GM23338 (cell line): ENCODE measurements around the gene BICRA. TPM values are rescaled to one million over a fixed set of nuclear protein-coding genes. Genes with fewer than 3 reads are reported as not detected.

Experiments used
- ATAC-seq: fragments of 200-7000 bp; cut with Tn5 transposase; 3 replicates; pipeline ENCODE4 v1.9.1; 2020
- DNase-seq: peaks from one replicate; pipeline ENCODE4 v3.0.0-alpha.2; 2015; ENCODE audit warnings: low spot score
- H2AFZ ChIP-seq: fragments of 200-600 bp; sonication (generic); 2 replicates; pipeline ENCODE4 v1.8.0; 2016; ENCODE audit warnings: antibody characterized with exemption, mild to moderate bottlenecking, moderate library complexity
- H3F3A ChIP-seq: fragments of 200-600 bp; sonication (generic); replicated peaks from 2 replicates; pipeline ENCODE4 v1.8.0; 2017; ENCODE audit warnings: antibody characterized with exemption, mixed run types, low read depth
- H3K27ac ChIP-seq: fragments of 200-600 bp; sonication (generic); 2 replicates; pipeline ENCODE4 v1.6.1; 2016; ENCODE audit warnings: low read depth
- H3K27me3 ChIP-seq: fragments of 200-600 bp; sonication (generic); 2 replicates; pipeline ENCODE4 v1.8.0; 2016; ENCODE audit warnings: mild to moderate bottlenecking, mixed run types, moderate library complexity; ENCODE audit not compliant: insufficient read depth
- H3K36me3 ChIP-seq: fragments of 200-600 bp; sonication (generic); 2 replicates; pipeline ENCODE4 v1.8.0; 2016; ENCODE audit warnings: mild to moderate bottlenecking; ENCODE audit not compliant: insufficient read depth
- H3K4me1 ChIP-seq: fragments of 200-600 bp; sonication (generic); 2 replicates; pipeline ENCODE4 v1.8.0; 2016; ENCODE audit warnings: mild to moderate bottlenecking, moderate library complexity; ENCODE audit not compliant: insufficient read depth
- H3K4me2 ChIP-seq: fragments of 200-600 bp; sonication (generic); 2 replicates; pipeline ENCODE4 v1.7.1; 2017; ENCODE audit warnings: mixed run types
- H3K4me3 ChIP-seq: fragments of 200-600 bp; sonication (generic); 2 replicates; pipeline ENCODE4 v1.6.1; 2016; ENCODE audit warnings: mixed run types
- H3K79me2 ChIP-seq: fragments of 200-600 bp; sonication (generic); replicated peaks from 2 replicates; pipeline ENCODE4 v1.8.0; 2017; ENCODE audit warnings: mild to moderate bottlenecking; ENCODE audit not compliant: insufficient read depth
- H3K9me2 ChIP-seq: fragments of 200-600 bp; sonication (generic); 2 replicates; pipeline ENCODE4 v1.8.0; 2017; ENCODE audit not compliant: insufficient read depth
- H4K20me1 ChIP-seq: fragments of 200-600 bp; sonication (generic); replicated peaks from 2 replicates; pipeline ENCODE4 v1.8.0; 2017; ENCODE audit warnings: mild to moderate bottlenecking; ENCODE audit not compliant: insufficient read depth
- H3K27ac Mint-ChIP-seq: 2 replicates; pipeline ENCODE4 v1.8.0; 2020; ENCODE audit warnings: inconsistent platforms, mild to moderate bottlenecking, moderate library complexity, mixed read lengths
- H3K27me3 Mint-ChIP-seq: 3 replicates; pipeline ENCODE4 v1.8.0; 2022; ENCODE audit warnings: low read depth, mild to moderate bottlenecking, moderate library complexity, mixed read lengths, inconsistent platforms; ENCODE audit not compliant: insufficient read depth, poor library complexity
- H3K36me3 Mint-ChIP-seq: 3 replicates; pipeline ENCODE4 v1.8.0; 2021; ENCODE audit warnings: low read depth, mild to moderate bottlenecking, inconsistent platforms, moderate library complexity, mixed read lengths
- H3K4me1 Mint-ChIP-seq: 3 replicates; pipeline ENCODE4 v1.8.0; 2020; ENCODE audit warnings: mild to moderate bottlenecking, inconsistent platforms, mixed read lengths
- H3K4me3 Mint-ChIP-seq: 3 replicates; pipeline ENCODE4 v1.8.0; 2021; ENCODE audit warnings: moderate library complexity, mild to moderate bottlenecking, inconsistent platforms, mixed read lengths
- H3K9me3 Mint-ChIP-seq: 3 replicates; pipeline ENCODE4 v1.8.0; 2020; ENCODE audit warnings: moderate library complexity, mild to moderate bottlenecking, inconsistent platforms, mixed read lengths
- CREB1 ChIP-seq: fragments of 250-450 bp; sonication (Bioruptor Pico); IDR thresholded peaks from 2 replicates; pipeline ENCODE4 v1.5.0; 2020; ENCODE audit warnings: low read depth, mild to moderate bottlenecking, moderate library complexity
- CTCF ChIP-seq, 2 experiments: fragments of 200-600 bp in 1 of 2; sonication (generic) in 1 of 2; conservative IDR thresholded peaks; 2 replicates each; pipeline versions ENCODE4 v1.5.1 to v1.6.1; 2016 to 2017; ENCODE audit warnings: antibody characterized with exemption in 2 of 2, low read depth in 2 of 2, mild to moderate bottlenecking in 2 of 2, moderate library complexity in 1 of 2
- ETS1 ChIP-seq: IDR thresholded peaks from 2 replicates; pipeline ENCODE4 v1.6.1; 2016; ENCODE audit warnings: antibody characterized with exemption
- EZH2 ChIP-seq: fragments of 200-600 bp; sonication (generic); IDR thresholded peaks from one replicate; pipeline ENCODE4 v1.8.0; 2017; ENCODE audit warnings: antibody characterized with exemption, mild to moderate bottlenecking, low read depth; ENCODE audit not compliant: unreplicated experiment
- EZH2phosphoT487 ChIP-seq: fragments of 200-600 bp; sonication (generic); IDR thresholded peaks from one replicate; pipeline ENCODE4 v1.8.1; 2018; ENCODE audit warnings: antibody characterized with exemption; ENCODE audit not compliant: unreplicated experiment
- JUNB ChIP-seq: IDR thresholded peaks from one replicate; pipeline ENCODE4 v1.6.1; 2016; ENCODE audit warnings: antibody characterized with exemption; ENCODE audit not compliant: unreplicated experiment
- NANOG ChIP-seq: IDR thresholded peaks from 2 replicates; pipeline ENCODE4 v1.6.1; 2016; ENCODE audit warnings: antibody characterized with exemption, borderline replicate concordance
- POLR2AphosphoS5 ChIP-seq: IDR thresholded peaks from 2 replicates; pipeline ENCODE4 v1.6.1; 2016; ENCODE audit warnings: antibody characterized with exemption, low read depth
- REST ChIP-seq: IDR thresholded peaks from one replicate; pipeline ENCODE4 v1.6.1; 2018; ENCODE audit warnings: antibody characterized with exemption; ENCODE audit not compliant: unreplicated experiment
- STAT1 ChIP-seq: IDR thresholded peaks from one replicate; pipeline ENCODE4 v1.6.1; 2016; ENCODE audit warnings: antibody characterized with exemption; ENCODE audit not compliant: unreplicated experiment
- ZNF114 ChIP-seq: fragments of 250-450 bp; sonication (Bioruptor Pico); IDR thresholded peaks from 2 replicates; pipeline ENCODE4 v1.5.0; 2020; ENCODE audit warnings: mild to moderate bottlenecking, moderate library complexity
- ZNF331 ChIP-seq: fragments of 250-450 bp; sonication (Bioruptor Pico); IDR thresholded peaks from 2 replicates; pipeline ENCODE4 v1.5.0; 2020; ENCODE audit warnings: low read depth, mild to moderate bottlenecking, moderate library complexity
- polyA plus RNA-seq: library from polyadenylated mRNA; unstranded; fragments of >200 nt; fragmentation: Nextera tagmentation; extraction: Ambion mirVana; gene quantifications from 2 replicates; pipeline ENCODE4 v1.2.1, GENCODE V29; 2016
- total RNA-seq: library from RNA; depleted of rRNA; stranded (reverse); fragments of >200 nt; shearing (Covaris generic); gene quantifications from 2 replicates; pipeline ENCODE4 v1.2.3, GENCODE V29; 2014

Gene BICRA
- total and polyA plus RNA-seq, 2 experiments from 2014 or later: 7.0 to 37.7 TPM

GRCh38 chr19:47633517-47633916 lies 24.6 kb downstream of the BICRA start (continued):
- no peak for TF ChIP-seq ETS1

DNA sequence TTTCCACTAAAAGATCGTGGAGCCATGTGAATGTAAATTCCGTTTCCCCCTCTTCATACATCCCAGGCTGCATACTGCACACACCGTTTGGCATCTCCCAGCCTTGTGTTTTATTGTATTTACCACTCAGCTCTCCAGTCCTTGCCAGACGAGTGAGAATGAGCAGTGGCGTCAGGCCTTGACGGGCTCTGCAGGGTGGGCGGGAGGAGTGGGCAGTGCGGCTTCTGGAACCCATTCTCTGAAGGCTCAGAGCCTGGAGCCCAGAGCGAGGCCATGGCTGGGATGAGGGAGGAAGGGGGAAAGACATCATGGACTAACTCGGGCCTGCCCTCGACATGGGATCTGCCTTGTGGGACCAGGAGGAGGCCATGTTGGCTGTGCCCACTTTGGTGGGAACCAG lies 25.1 kb downstream of the BICRA start:
- H3K4me3 ChIP-seq: no peak overlapping the region
- peak overlapping the region; percentile 4; the same call in 1 of the 2 replicates for H3K27ac ChIP-seq
- Mint-ChIP-seq H3K27me3 (peaks cover 15% of the 10 kb centered on the region), H3K27ac (peak overlapping the region; percentile 84; the same call in 1 of the 2 replicates), H3K36me3 (peaks cover 29% of the 10 kb centered on the region), H3K4me1 (peaks cover 29% of the 10 kb centered on the region), H3K9me3 (no peaks in the 10 kb centered on the region; the same call in 2 of the 3 replicates), H3K4me3 (no peak overlapping the region)
- DNase-seq (no peak), ATAC-seq (peak; percentile 26; the same call in 2 of the 3 replicates)
- H3K9me2 ChIP-seq: no peaks in the 10 kb centered on the region
- H4K20me1 ChIP-seq: peaks cover 41% of the 10 kb centered on the region
- H3K27me3 ChIP-seq: no peaks in the 10 kb centered on the region
- H3K4me2 ChIP-seq: no peak overlapping the region
- H3K4me1 ChIP-seq: peaks cover 8% of the 10 kb centered on the region; the same call in 1 of the 2 replicates
- H3F3A ChIP-seq: 0 out of 2 replicates have a peak, but pooled peaks cover 4% of the 10 kb centered on the region
- no peaks in the 10 kb centered on the region; the same call in 1 of the 2 replicates for H3K36me3 ChIP-seq
- H2AFZ ChIP-seq: no peak overlapping the region
- H3K79me2 ChIP-seq: peaks cover 98% of the 10 kb centered on the region
- TF ChIP-seq CTCF (conservative IDR thresholded peaks at IDR 0.05; ENCODE audit: low read depth in 2 of 2): no peak
- no peak for TF ChIP-seq ZNF331
- TF ChIP-seq ZNF114 (CRISPR knock-in tag): no peak
- TF ChIP-seq REST: no peak
- no peak for TF ChIP-seq NANOG
- no peak for TF ChIP-seq STAT1
- no peak for TF ChIP-seq EZH2phosphoT487
- no peak for TF ChIP-seq ETS1
- no peak for TF ChIP-seq JUNB
- no peak for TF ChIP-seq EZH2
- no peak for TF ChIP-seq POLR2AphosphoS5
- TF ChIP-seq CREB1 (CRISPR knock-in tag): no peak
